Osteoblast (primary cell): ENCODE results near the gene CREB5. TPM values are rescaled to one million over a fixed set of nuclear protein-coding genes. Genes with fewer than 3 reads are reported as not detected.

Experiments
- DNase-seq: peaks from one replicate; pipeline ENCODE4 v3.0.0; 2011; ENCODE audit warnings: low spot score, mixed read lengths; ENCODE audit not compliant: insufficient read length; ENCODE audit errors: missing footprints
- H2AFZ ChIP-seq: 2 replicates; pipeline ENCODE4 v1.6.0; 2011; ENCODE audit warnings: mild to moderate bottlenecking, low read length
- H3K27ac ChIP-seq: 2 replicates; pipeline ENCODE4 v1.5.1; 2011; ENCODE audit warnings: mild to moderate bottlenecking, low read depth, low read length, moderate library complexity
- H3K27me3 ChIP-seq: 2 replicates; pipeline ENCODE4 v1.6.0; 2012; ENCODE audit warnings: mild to moderate bottlenecking, control low read depth, inconsistent platforms, low read length, moderate library complexity; ENCODE audit not compliant: insufficient read depth
- H3K36me3 ChIP-seq: 2 replicates; pipeline ENCODE4 v1.5.1; 2011; ENCODE audit warnings: mild to moderate bottlenecking, low read length, control low read depth, moderate library complexity; ENCODE audit not compliant: insufficient read depth
- H3K4me1 ChIP-seq: 2 replicates; pipeline ENCODE4 v1.5.1; 2011; ENCODE audit warnings: mild to moderate bottlenecking, low read length, control low read depth, moderate library complexity; ENCODE audit not compliant: insufficient read depth
- H3K4me2 ChIP-seq: 2 replicates; pipeline ENCODE4 v1.6.0; 2011; ENCODE audit warnings: mild to moderate bottlenecking, low read length; ENCODE audit not compliant: insufficient read depth
- H3K4me3 ChIP-seq: fragments of 200-600 bp; sonication (generic); 3 replicates; pipeline ENCODE4 v1.5.1; 2012; ENCODE audit warnings: mild to moderate bottlenecking, low read length, inconsistent platforms; ENCODE audit not compliant: insufficient read depth
- H3K79me2 ChIP-seq: 2 replicates; pipeline ENCODE4 v1.6.0; 2012; ENCODE audit warnings: mild to moderate bottlenecking, low read length, control low read depth, inconsistent platforms; ENCODE audit not compliant: insufficient read depth
- H3K9me3 ChIP-seq: 2 replicates; pipeline ENCODE4 v1.5.1; 2011; ENCODE audit warnings: low read depth, low read length, control low read depth
- H4K20me1 ChIP-seq: 2 replicates; pipeline ENCODE4 v1.6.0; 2012; ENCODE audit warnings: mild to moderate bottlenecking, low read length, control low read depth; ENCODE audit not compliant: insufficient read depth
- total RNA-seq: library from RNA; depleted of rRNA; stranded (reverse); fragments of >200 nt; gene quantifications from 2 replicates; pipeline ENCODE4 v1.2.3, GENCODE V29; 2012
- TF ChIP-seq, protein P1 (sequence below): IDR thresholded peaks from 2 replicates; pipeline ENCODE4 v1.5.1; 2011; ENCODE audit warnings: mild to moderate bottlenecking, low read depth, low read length, moderate library complexity; ENCODE audit errors: extremely low read depth

CREB5 gene
- total RNA-seq, 1 donor, result 5.1 TPM

GRCh38 chr7:28871631-28872030, 459.3 kb downstream of the CREB5 start:
- TF ChIP-seq, protein P1, sequence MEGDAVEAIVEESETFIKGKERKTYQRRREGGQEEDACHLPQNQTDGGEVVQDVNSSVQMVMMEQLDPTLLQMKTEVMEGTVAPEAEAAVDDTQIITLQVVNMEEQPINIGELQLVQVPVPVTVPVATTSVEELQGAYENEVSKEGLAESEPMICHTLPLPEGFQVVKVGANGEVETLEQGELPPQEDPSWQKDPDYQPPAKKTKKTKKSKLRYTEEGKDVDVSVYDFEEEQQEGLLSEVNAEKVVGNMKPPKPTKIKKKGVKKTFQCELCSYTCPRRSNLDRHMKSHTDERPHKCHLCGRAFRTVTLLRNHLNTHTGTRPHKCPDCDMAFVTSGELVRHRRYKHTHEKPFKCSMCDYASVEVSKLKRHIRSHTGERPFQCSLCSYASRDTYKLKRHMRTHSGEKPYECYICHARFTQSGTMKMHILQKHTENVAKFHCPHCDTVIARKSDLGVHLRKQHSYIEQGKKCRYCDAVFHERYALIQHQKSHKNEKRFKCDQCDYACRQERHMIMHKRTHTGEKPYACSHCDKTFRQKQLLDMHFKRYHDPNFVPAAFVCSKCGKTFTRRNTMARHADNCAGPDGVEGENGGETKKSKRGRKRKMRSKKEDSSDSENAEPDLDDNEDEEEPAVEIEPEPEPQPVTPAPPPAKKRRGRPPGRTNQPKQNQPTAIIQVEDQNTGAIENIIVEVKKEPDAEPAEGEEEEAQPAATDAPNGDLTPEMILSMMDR, result no peak
- Histone ChIP-seq H3K36me3 (no peaks in the 10 kb centered on the region), H3K4me3 (no peak overlapping the region), H2AFZ (no peak overlapping the region), H3K79me2 (no peaks in the 10 kb centered on the region), H3K4me2 (no peak overlapping the region), H3K27ac (no peak overlapping the region), H4K20me1 (no peaks in the 10 kb centered on the region), H3K9me3 (no peaks in the 10 kb centered on the region), H3K4me1 (no peaks in the 10 kb centered on the region), H3K27me3 (no peaks in the 10 kb centered on the region)
- DNase-seq, result no peak

GRCh38 chr7:28872226-28872625, 459.9 kb downstream of the CREB5 start:
- Histone ChIP-seq H3K4me1 (no peaks in the 10 kb centered on the region), H3K27me3 (no peaks in the 10 kb centered on the region), H3K9me3 (no peaks in the 10 kb centered on the region), H3K36me3 (no peaks in the 10 kb centered on the region), H3K4me2 (no peak overlapping the region), H3K4me3 (no peak overlapping the region), H3K79me2 (no peaks in the 10 kb centered on the region), H4K20me1 (no peaks in the 10 kb centered on the region), H2AFZ (no peak overlapping the region), H3K27ac (no peak overlapping the region)
- TF ChIP-seq, protein P1, result no peak
- no peak for DNase-seq

DNA sequence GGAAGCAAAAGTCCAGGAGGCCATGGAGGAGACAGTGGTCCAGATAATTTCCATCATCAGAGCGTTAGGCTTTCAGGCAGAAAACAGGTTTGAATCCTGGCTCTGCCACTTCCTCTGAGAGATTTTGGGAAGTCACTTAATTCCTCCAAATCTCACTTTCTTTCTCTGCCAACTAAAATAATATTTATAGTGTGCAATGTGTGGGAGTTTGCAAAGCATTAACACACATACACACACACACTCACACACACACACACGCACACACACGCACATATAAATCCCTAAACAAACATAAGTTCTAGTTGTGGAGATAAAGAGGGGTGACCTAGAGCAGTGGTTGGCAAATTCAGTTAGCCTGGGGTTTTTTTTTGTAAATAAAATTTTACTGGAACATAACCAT, 461.0 kb downstream of the CREB5 start:
- TF ChIP-seq, protein P1, result no peak
- H3K27me3 ChIP-seq, result peaks cover 6% of the 10 kb centered on the region
- H3K36me3 ChIP-seq, result no peaks in the 10 kb centered on the region
- H2AFZ ChIP-seq, result no peak overlapping the region
- no peaks in the 10 kb centered on the region for H3K9me3 ChIP-seq
- no peak overlapping the region for H3K27ac ChIP-seq
- no peak for DNase-seq
- no peaks in the 10 kb centered on the region for H3K79me2 ChIP-seq
- H3K4me1 ChIP-seq, result no peaks in the 10 kb centered on the region
- no peak overlapping the region for H3K4me2 ChIP-seq
- no peaks in the 10 kb centered on the region for H4K20me1 ChIP-seq
- H3K4me3 ChIP-seq, result no peak overlapping the region

GRCh38 chr7:28874001-28874400, 461.7 kb downstream of the CREB5 start:
- no peaks in the 10 kb centered on the region for H3K4me1 ChIP-seq
- H3K27me3 ChIP-seq, result peaks cover 12% of the 10 kb centered on the region
- H3K79me2 ChIP-seq, result no peaks in the 10 kb centered on the region
- H3K27ac ChIP-seq, result no peak overlapping the region
- H2AFZ ChIP-seq, result no peak overlapping the region
- H4K20me1 ChIP-seq, result no peaks in the 10 kb centered on the region
- H3K9me3 ChIP-seq, result no peaks in the 10 kb centered on the region
- no peak overlapping the region for H3K4me2 ChIP-seq
- DNase-seq, result no peak
- TF ChIP-seq, protein P1, result no peak
- H3K36me3 ChIP-seq, result no peaks in the 10 kb centered on the region
- H3K4me3 ChIP-seq, result no peak overlapping the region

Other genes with a start within 250 kb of the CREB5 start
- 14.4 and 15.9 TPM in 2 replicates for gene JAZF1, start 231.7 kb upstream of the CREB5 start, total RNA-seq